ENCODE measurements around the gene DRAM2. TPM values are rescaled to one million over a fixed set of nuclear protein-coding genes. Genes with fewer than 3 reads are reported as not detected.

The DRAM2 gene
- total RNA-seq, 1 experiment from 2014 or later: 25.4 TPM

GRCh38 chr1:111148376-111148881, 8.5 kb upstream of the DRAM2 start:
- BruUV-seq (replicated peaks): no TSS peak
- no peak overlapping the region for H3K27ac Mint-ChIP-seq (ENCODE audit: unreplicated experiment)
- TF ChIP-seq CTCF (IDR thresholded peaks at IDR 0.05; ENCODE audit: unreplicated experiment): no peak
- no peaks in the 10 kb centered on the region for H3K9me3 Mint-ChIP-seq (ENCODE audit: low read depth, unreplicated experiment)
- peaks cover under 1% of the 10 kb centered on the region for H3K4me1 Mint-ChIP-seq (ENCODE audit: low read depth, unreplicated experiment)
- H3K27me3 Mint-ChIP-seq (ENCODE audit: unreplicated experiment): no peaks in the 10 kb centered on the region
- H3K36me3 Mint-ChIP-seq (ENCODE audit: insufficient read depth, unreplicated experiment): peaks cover 26% of the 10 kb centered on the region
- no peak overlapping the region for H3K4me3 Mint-ChIP-seq (ENCODE audit: low read depth, unreplicated experiment)
- intact Hi-C loops (cut with micrococcal nuclease; ENCODE audit: unreplicated experiment): no loop called here
- CTCF ChIA-PET: interaction anchor here (0.7 kb wide), 1 partner anchor 21 kb away, joined by 3 read pairs; no protein-coding TSS in a partner anchor
- DNase-seq: no peak

- Mint-ChIP-seq H3K27ac (ENCODE audit: unreplicated experiment) (no peak overlapping the region), H3K36me3 (ENCODE audit: insufficient read depth, unreplicated experiment) (peaks cover 22% of the 10 kb centered on the region), H3K4me1 (ENCODE audit: low read depth, unreplicated experiment) (peaks cover 5% of the 10 kb centered on the region), H3K4me3 (ENCODE audit: low read depth, unreplicated experiment) (no peak overlapping the region), H3K27me3 (ENCODE audit: unreplicated experiment) (no peaks in the 10 kb centered on the region), H3K9me3 (ENCODE audit: low read depth, unreplicated experiment) (no peaks in the 10 kb centered on the region)
- intact Hi-C loops (cut with micrococcal nuclease; ENCODE audit: unreplicated experiment): no loop called here
- DNase-seq: no peak
- no peak for TF ChIP-seq CTCF (IDR thresholded peaks at IDR 0.05; ENCODE audit: unreplicated experiment)
- CTCF ChIA-PET: interaction anchor here (0.7 kb wide), 1 partner anchor 21 kb away, joined by 3 read pairs; no protein-coding TSS in a partner anchor
- BruUV-seq (replicated peaks): no TSS peak
These were observed 8.1 kb upstream of the DRAM2 start for GRCh38 chr1:111147948-111148347.

- H3K36me3 Mint-ChIP-seq (ENCODE audit: insufficient read depth, unreplicated experiment): peaks cover 23% of the 10 kb centered on the region
- CTCF ChIA-PET: interaction anchor here (0.7 kb wide), 3 partner anchors 188 to 562 kb away, joined by 3 to 4 read pairs (median 4); no protein-coding TSS in a partner anchor
- no peak for DNase-seq
- H3K27me3 Mint-ChIP-seq (ENCODE audit: unreplicated experiment): no peaks in the 10 kb centered on the region
- H3K4me1 Mint-ChIP-seq (ENCODE audit: low read depth, unreplicated experiment): peaks cover 22% of the 10 kb centered on the region
- no peak overlapping the region for H3K27ac Mint-ChIP-seq (ENCODE audit: unreplicated experiment)
- intact Hi-C loops (cut with micrococcal nuclease; ENCODE audit: unreplicated experiment): no loop called here
- H3K9me3 Mint-ChIP-seq (ENCODE audit: low read depth, unreplicated experiment): no peaks in the 10 kb centered on the region
- no peak for TF ChIP-seq CTCF (IDR thresholded peaks at IDR 0.05; ENCODE audit: unreplicated experiment)
- H3K4me3 Mint-ChIP-seq (ENCODE audit: low read depth, unreplicated experiment): no peak overlapping the region
- BruUV-seq (replicated peaks): no TSS peak
These were observed 6.3 kb upstream of the DRAM2 start for GRCh38 chr1:111145963-111146768.

- CTCF ChIA-PET: interaction anchor here (0.7 kb wide), 1 partner anchor 562 kb away, joined by 4 read pairs; no protein-coding TSS in a partner anchor
- no peak for TF ChIP-seq CTCF (IDR thresholded peaks at IDR 0.05; ENCODE audit: unreplicated experiment)
- no TSS peak for BruUV-seq (replicated peaks)
- Mint-ChIP-seq H3K4me1 (ENCODE audit: low read depth, unreplicated experiment) (peaks cover 22% of the 10 kb centered on the region), H3K4me3 (ENCODE audit: low read depth, unreplicated experiment) (no peak overlapping the region), H3K27ac (ENCODE audit: unreplicated experiment) (no peak overlapping the region), H3K36me3 (ENCODE audit: insufficient read depth, unreplicated experiment) (peaks cover 22% of the 10 kb centered on the region), H3K27me3 (ENCODE audit: unreplicated experiment) (no peaks in the 10 kb centered on the region), H3K9me3 (ENCODE audit: low read depth, unreplicated experiment) (no peaks in the 10 kb centered on the region)
- intact Hi-C loops (cut with micrococcal nuclease; ENCODE audit: unreplicated experiment): no loop called here
- no peak for DNase-seq
These were observed 5.6 kb upstream of the DRAM2 start for GRCh38 chr1:111145542-111145941.

Measured in Calu3 (cell line).